ENCODE measurements around the gene TPSAB1. TPM values are rescaled to one million over a fixed set of nuclear protein-coding genes. Genes with fewer than 3 reads are reported as not detected.

The TPSAB1 gene
- total and polyA plus RNA-seq, 2 donors (not counting 1 experiment from before 2014, with no cell fraction given) = not detected

- no peak for DNase-seq (ENCODE audit: low read depth in 2 of 2)
- Histone ChIP-seq H4K20me1 (ENCODE audit: control insufficient read depth, extremely low read depth, insufficient read depth, low read length) (no peaks in the 10 kb centered on the region), H3K9me3 (ENCODE audit: control insufficient read depth, insufficient read depth, low read depth, low read length) (no peaks in the 10 kb centered on the region)
Observed at GRCh38 chr16:1217526-1217925, 23.0 kb upstream of the TPSAB1 start.

GRCh38 chr16:1218061-1218929 is 22.2 kb upstream of the TPSAB1 start:
- Histone ChIP-seq H3K9me3 (ENCODE audit: control insufficient read depth, insufficient read depth, low read depth, low read length) (no peaks in the 10 kb centered on the region), H4K20me1 (ENCODE audit: control insufficient read depth, extremely low read depth, insufficient read depth, low read length) (no peaks in the 10 kb centered on the region), H3K79me2 (ENCODE audit: control insufficient read depth, insufficient read depth, low read length) (no peaks in the 10 kb centered on the region), H3K4me2 (ENCODE audit: extremely low read depth, insufficient read depth, low read length) (no peak overlapping the region), H2AFZ (ENCODE audit: low read length) (no peak overlapping the region), H3K4me1 (ENCODE audit: control insufficient read depth, extremely low read depth, insufficient read depth, low read length) (no peaks in the 10 kb centered on the region), H3K4me3 (replicated peaks in 1 of 4; ENCODE audit: control extremely low read depth in 1 of 4, insufficient read depth in 1 of 4, low read depth in 3 of 4, low read length in 4 of 4) (no peak overlapping the region), H3K9ac (ENCODE audit: insufficient read depth, low read length) (no peak overlapping the region), H3K27me3 (ENCODE audit: control insufficient read depth, insufficient read depth, low read length) (no peaks in the 10 kb centered on the region), H3K27ac (ENCODE audit: insufficient read depth, low read length) (no peak overlapping the region), H3K36me3 (ENCODE audit: control insufficient read depth, insufficient read depth, low read length) (no peaks in the 10 kb centered on the region)
- DNase-seq (ENCODE audit: low read depth in 2 of 2) = no peak
- TF ChIP-seq CTCF (conservative IDR thresholded peaks at IDR 0.05 in 1 of 2, IDR thresholded peaks at IDR 0.05 in 1 of 2; ENCODE audit: low read depth in 1 of 2, low read length in 2 of 2) (no peak), EZH2 (IDR thresholded peaks at IDR 0.05; ENCODE audit: low read length, missing control alignments) (no peak)

More at GRCh38 chr16:1217526-1217925, 23.0 kb upstream of the TPSAB1 start:
- Histone ChIP-seq H3K4me2 (ENCODE audit: extremely low read depth, insufficient read depth, low read length) (no peak overlapping the region), H3K27me3 (ENCODE audit: control insufficient read depth, insufficient read depth, low read length) (no peaks in the 10 kb centered on the region), H3K27ac (ENCODE audit: insufficient read depth, low read length) (no peak overlapping the region), H2AFZ (ENCODE audit: low read length) (no peak overlapping the region), H3K4me3 (replicated peaks in 1 of 4; ENCODE audit: control extremely low read depth in 1 of 4, insufficient read depth in 1 of 4, low read depth in 3 of 4, low read length in 4 of 4) (no peak overlapping the region), H3K36me3 (ENCODE audit: control insufficient read depth, insufficient read depth, low read length) (no peaks in the 10 kb centered on the region), H3K9ac (ENCODE audit: insufficient read depth, low read length) (no peak overlapping the region), H3K79me2 (ENCODE audit: control insufficient read depth, insufficient read depth, low read length) (no peaks in the 10 kb centered on the region), H3K4me1 (ENCODE audit: control insufficient read depth, extremely low read depth, insufficient read depth, low read length) (no peaks in the 10 kb centered on the region)
- no peak for TF ChIP-seq CTCF (conservative IDR thresholded peaks at IDR 0.05 in 1 of 2, IDR thresholded peaks at IDR 0.05 in 1 of 2; ENCODE audit: low read depth in 1 of 2, low read length in 2 of 2)
- TF ChIP-seq EZH2 (IDR thresholded peaks at IDR 0.05; ENCODE audit: low read length, missing control alignments) = no peak

- Histone ChIP-seq H3K36me3 (ENCODE audit: control insufficient read depth, insufficient read depth, low read length) (no peaks in the 10 kb centered on the region), H3K9me3 (ENCODE audit: control insufficient read depth, insufficient read depth, low read depth, low read length) (no peaks in the 10 kb centered on the region), H3K9ac (ENCODE audit: insufficient read depth, low read length) (no peak overlapping the region), H2AFZ (ENCODE audit: low read length) (no peak overlapping the region), H4K20me1 (ENCODE audit: control insufficient read depth, extremely low read depth, insufficient read depth, low read length) (no peaks in the 10 kb centered on the region), H3K27me3 (ENCODE audit: control insufficient read depth, insufficient read depth, low read length) (no peaks in the 10 kb centered on the region), H3K79me2 (ENCODE audit: control insufficient read depth, insufficient read depth, low read length) (no peaks in the 10 kb centered on the region), H3K27ac (ENCODE audit: insufficient read depth, low read length) (no peak overlapping the region), H3K4me2 (ENCODE audit: extremely low read depth, insufficient read depth, low read length) (no peak overlapping the region), H3K4me3 (replicated peaks in 1 of 4; ENCODE audit: control extremely low read depth in 1 of 4, insufficient read depth in 1 of 4, low read depth in 3 of 4, low read length in 4 of 4) (no peak overlapping the region), H3K4me1 (ENCODE audit: control insufficient read depth, extremely low read depth, insufficient read depth, low read length) (no peaks in the 10 kb centered on the region)
- TF ChIP-seq EZH2 (IDR thresholded peaks at IDR 0.05; ENCODE audit: low read length, missing control alignments) (no peak), CTCF (conservative IDR thresholded peaks at IDR 0.05 in 1 of 2, IDR thresholded peaks at IDR 0.05 in 1 of 2; ENCODE audit: low read depth in 1 of 2, low read length in 2 of 2) (no peak)
- no peak for DNase-seq (ENCODE audit: low read depth in 2 of 2)
Observed at GRCh38 chr16:1218930-1219611, 21.4 kb upstream of the TPSAB1 start.

Data from fibroblast of lung (primary cell).